Kidney epithelial cell (primary cell): ENCODE results near the gene OR2A12. TPM values are rescaled to one million over a fixed set of nuclear protein-coding genes. Genes with fewer than 3 reads are reported as not detected.

Source experiments
- DNase-seq: peaks from one replicate; pipeline ENCODE4 v3.0.0-alpha.2; 2010; ENCODE audit warnings: low read depth
- H3K27me3 ChIP-seq: 2 replicates; pipeline ENCODE4 v1.6.0; 2011; ENCODE audit warnings: low read length; ENCODE audit not compliant: control insufficient read depth, insufficient read depth
- H3K36me3 ChIP-seq: 2 replicates; pipeline ENCODE4 v1.5.1; 2011; ENCODE audit warnings: low read length; ENCODE audit not compliant: control insufficient read depth, insufficient read depth
- H3K4me3 ChIP-seq: 2 replicates; pipeline ENCODE4 v1.5.1; 2011; ENCODE audit warnings: low read depth, mild to moderate bottlenecking, control low read depth, low read length
- total RNA-seq: library from RNA; depleted of rRNA; stranded (reverse); fragments of >200 nt; gene quantifications from 2 replicates; pipeline ENCODE4 v1.2.3, GENCODE V29; 2015
- TF ChIP-seq, protein P1 (sequence below): IDR thresholded peaks from 2 replicates; pipeline ENCODE4 v1.5.1; 2011; ENCODE audit warnings: mild to moderate bottlenecking, moderate library complexity, low read length, control low read depth, inconsistent platforms; ENCODE audit not compliant: insufficient read depth, poor library complexity, severe bottlenecking

The OR2A12 gene
- total RNA-seq, 1 donor from 2014 or later, result not detected

DNA sequence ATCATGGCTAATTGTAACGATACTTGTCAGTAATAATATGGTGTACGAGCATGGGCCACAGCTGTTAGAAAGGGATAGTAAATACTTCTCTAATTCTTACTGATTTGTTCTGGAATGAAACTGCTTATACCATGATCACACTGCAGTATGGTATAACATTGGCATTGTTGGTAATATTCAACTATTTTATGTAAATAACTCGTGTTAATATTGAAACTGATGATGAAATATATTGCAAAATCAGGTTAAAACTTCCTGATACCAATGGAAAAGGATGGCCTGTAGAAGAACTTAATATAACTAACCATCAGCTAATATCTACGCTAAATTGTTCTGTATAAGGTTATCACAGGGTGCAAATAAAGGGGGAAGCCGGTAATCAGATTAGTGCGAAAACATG lies 47.2 kb downstream of the OR2A12 start:
- TF ChIP-seq, protein P1, sequence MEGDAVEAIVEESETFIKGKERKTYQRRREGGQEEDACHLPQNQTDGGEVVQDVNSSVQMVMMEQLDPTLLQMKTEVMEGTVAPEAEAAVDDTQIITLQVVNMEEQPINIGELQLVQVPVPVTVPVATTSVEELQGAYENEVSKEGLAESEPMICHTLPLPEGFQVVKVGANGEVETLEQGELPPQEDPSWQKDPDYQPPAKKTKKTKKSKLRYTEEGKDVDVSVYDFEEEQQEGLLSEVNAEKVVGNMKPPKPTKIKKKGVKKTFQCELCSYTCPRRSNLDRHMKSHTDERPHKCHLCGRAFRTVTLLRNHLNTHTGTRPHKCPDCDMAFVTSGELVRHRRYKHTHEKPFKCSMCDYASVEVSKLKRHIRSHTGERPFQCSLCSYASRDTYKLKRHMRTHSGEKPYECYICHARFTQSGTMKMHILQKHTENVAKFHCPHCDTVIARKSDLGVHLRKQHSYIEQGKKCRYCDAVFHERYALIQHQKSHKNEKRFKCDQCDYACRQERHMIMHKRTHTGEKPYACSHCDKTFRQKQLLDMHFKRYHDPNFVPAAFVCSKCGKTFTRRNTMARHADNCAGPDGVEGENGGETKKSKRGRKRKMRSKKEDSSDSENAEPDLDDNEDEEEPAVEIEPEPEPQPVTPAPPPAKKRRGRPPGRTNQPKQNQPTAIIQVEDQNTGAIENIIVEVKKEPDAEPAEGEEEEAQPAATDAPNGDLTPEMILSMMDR, result no peak
- DNase-seq, result no peak

GRCh38 chr7:144134116-144134515 lies 48.0 kb downstream of the OR2A12 start:
- Histone ChIP-seq H3K4me3 (no peak overlapping the region), H3K27me3 (no peaks in the 10 kb centered on the region), H3K36me3 (no peaks in the 10 kb centered on the region)
- no peak for DNase-seq
- TF ChIP-seq, protein P1, result no peak

More for the DNA sequence above, 47.2 kb downstream of the OR2A12 start:
- no peaks in the 10 kb centered on the region for H3K36me3 ChIP-seq
- H3K4me3 ChIP-seq, result no peak overlapping the region
- no peaks in the 10 kb centered on the region for H3K27me3 ChIP-seq

DNA sequence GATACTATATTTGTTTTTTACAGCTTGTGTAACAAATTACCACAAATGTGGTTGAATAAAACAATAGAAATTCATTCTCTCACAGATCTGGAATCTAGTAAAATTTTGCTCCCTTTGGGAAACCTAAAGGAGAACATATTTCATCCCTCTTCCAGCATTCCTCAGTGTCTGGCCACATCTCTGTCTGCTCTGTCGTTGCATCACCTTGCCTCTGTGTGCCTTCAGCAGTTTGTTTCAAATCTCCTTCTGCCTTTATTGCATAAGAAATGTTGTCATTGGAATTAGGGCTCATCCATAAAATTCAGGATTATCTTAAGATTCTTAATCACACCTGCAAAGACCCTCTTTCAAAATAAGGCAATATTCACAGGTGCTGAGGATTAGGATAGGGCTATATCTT lies 51.4 kb downstream of the OR2A12 start:
- Histone ChIP-seq H3K4me3 (no peak overlapping the region), H3K36me3 (no peaks in the 10 kb centered on the region), H3K27me3 (no peaks in the 10 kb centered on the region)
- no peak for DNase-seq
- TF ChIP-seq, protein P1, result no peak

DNA sequence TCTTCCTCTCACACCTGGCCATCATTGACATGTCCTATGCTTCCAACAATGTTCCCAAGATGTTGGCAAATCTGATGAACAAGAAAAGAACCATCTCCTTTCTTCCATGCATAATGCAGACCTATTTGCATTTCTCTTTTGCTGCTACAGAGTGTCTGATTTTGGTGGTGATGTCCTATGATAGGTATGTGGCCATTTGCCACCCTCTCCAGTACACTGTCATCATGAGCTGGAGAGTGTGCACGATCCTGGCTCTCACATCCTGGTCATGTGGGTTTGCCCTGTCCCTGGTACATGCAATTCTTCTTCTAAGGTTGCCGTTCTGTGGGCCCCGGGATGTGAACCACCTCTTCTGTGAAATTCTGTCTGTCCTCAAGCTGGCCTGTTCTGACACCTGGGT lies 56.1 kb downstream of the OR2A12 start:
- TF ChIP-seq, protein P1, result no peak
- Histone ChIP-seq H3K36me3 (no peaks in the 10 kb centered on the region), H3K27me3 (no peaks in the 10 kb centered on the region), H3K4me3 (no peak overlapping the region)
- DNase-seq, result no peak

DNA sequence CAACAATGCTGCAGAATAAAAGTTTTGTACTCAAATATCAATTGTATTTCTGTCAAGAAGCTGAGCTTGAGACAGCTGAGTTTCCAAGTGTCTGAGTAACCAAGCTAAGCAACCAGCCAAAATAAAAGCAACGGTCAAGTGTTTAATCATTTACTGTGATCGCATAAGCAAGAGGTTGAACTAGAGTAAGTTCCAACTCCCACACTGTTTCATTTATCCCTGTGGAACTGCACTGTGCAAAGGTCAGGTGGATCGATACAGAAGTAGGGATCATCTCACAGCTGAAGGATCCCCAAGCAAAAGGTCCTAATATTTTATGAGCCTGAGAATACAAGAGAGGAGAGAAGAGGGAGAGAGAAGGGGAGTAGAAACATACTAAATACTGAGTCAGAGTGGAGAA lies 58.3 kb downstream of the OR2A12 start:
- no peak for DNase-seq
- H3K36me3 ChIP-seq, result no peaks in the 10 kb centered on the region
- no peak overlapping the region for H3K4me3 ChIP-seq
- TF ChIP-seq, protein P1, result no peak
- no peaks in the 10 kb centered on the region for H3K27me3 ChIP-seq

DNA sequence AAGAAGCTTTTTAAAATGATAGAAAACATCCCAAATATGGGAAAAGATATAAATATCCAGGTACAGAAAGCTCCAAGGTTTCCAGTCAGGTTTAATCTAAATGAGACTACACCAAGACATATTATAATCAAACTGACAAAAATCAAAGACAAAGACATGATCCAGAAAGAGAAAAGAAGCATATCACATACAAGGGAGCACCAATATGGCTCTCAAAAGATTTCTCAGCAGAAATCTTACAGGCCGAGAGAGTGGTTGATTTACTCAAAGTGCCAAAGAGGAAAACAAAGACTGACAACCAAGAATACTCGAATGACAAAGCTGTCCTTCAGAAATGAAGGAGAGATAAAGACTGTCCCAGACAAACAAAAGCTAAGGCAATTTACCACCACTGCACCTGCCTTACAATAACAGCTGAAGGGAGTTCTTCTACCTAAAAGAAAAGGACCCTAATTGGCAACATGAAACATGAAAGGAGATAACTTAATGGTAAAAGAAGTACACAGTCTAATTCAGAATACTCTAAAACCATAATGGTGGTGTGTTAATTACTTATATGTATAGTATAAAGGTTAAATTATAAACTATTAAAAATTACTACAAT lies 62.2 kb downstream of the OR2A12 start:
- TF ChIP-seq, protein P1, result no peak
- DNase-seq, result no peak
- Histone ChIP-seq H3K27me3 (no peaks in the 10 kb centered on the region), H3K4me3 (no peak overlapping the region), H3K36me3 (no peaks in the 10 kb centered on the region)

Other genes with a start within 250 kb of the OR2A12 start
- gene TCAF1, start 184.1 kb upstream of the OR2A12 start, total RNA-seq, result 37.4 and 44.6 TPM in 2 replicates
- not detected in 2 replicates for gene OR2F2, start 151.0 kb upstream of the OR2A12 start, total RNA-seq
- 0.13 TPM in 1 of 2 replicates, not detected in the other for gene OR2F1, start 131.4 kb upstream of the OR2A12 start, total RNA-seq
- not detected in 2 replicates for gene OR6B1, start 86.0 kb upstream of the OR2A12 start, total RNA-seq
- gene OR2A5, start 37.3 kb upstream of the OR2A12 start, total RNA-seq, result not detected in 2 replicates
- gene OR2A25, start 16.5 kb upstream of the OR2A12 start, total RNA-seq, result not detected in 2 replicates
- not detected in 2 replicates for gene OR2A2, start 23.3 kb downstream of the OR2A12 start, total RNA-seq
- not detected in 2 replicates for gene OR2A14, start 36.9 kb downstream of the OR2A12 start, total RNA-seq
- gene CTAGE4, start 97.2 kb downstream of the OR2A12 start, total RNA-seq, result 4.2 and 4.3 TPM in 2 replicates
- 9.0 and 11.5 TPM in 2 replicates for gene ARHGEF35, start 109.6 kb downstream of the OR2A12 start, total RNA-seq
- gene OR2A42, start 153.3 kb downstream of the OR2A12 start, total RNA-seq, result 0.07 and 0.08 TPM in 2 replicates
- gene OR2A7, start 178.5 kb downstream of the OR2A12 start, total RNA-seq, result 2.8 and 3.0 TPM in 2 replicates
- 1.6 and 1.9 TPM in 2 replicates for gene CTAGE8, start 183.0 kb downstream of the OR2A12 start, total RNA-seq
- gene OR2A1, start 226.1 kb downstream of the OR2A12 start, total RNA-seq, result under 0.01 TPM in 1 of 2 replicates, not detected in the other